Measurements from ENCODE around the gene GPM6B.

GPM6B gene

GRCh38 chrX:13775837-13776236 is 41.1 kb downstream of the GPM6B start:
- no peak overlapping the region for H3K9ac ChIP-seq (ENCODE audit: low read length in 5 of 5)
- H3K4me3 ChIP-seq (ENCODE audit: low read depth in 1 of 5, low read length in 5 of 5), result no peak overlapping the region
- H3K36me3 ChIP-seq (ENCODE audit: control insufficient read depth in 5 of 5, insufficient read depth in 5 of 5, low read length in 5 of 5), result peaks cover 4 to 19% (median 13%) of the 10 kb centered on the region in 5 donors
- no peak overlapping the region for H3K27ac ChIP-seq (ENCODE audit: low read depth, low read length)
- H3K27me3 ChIP-seq (ENCODE audit: control insufficient read depth in 5 of 5, insufficient read depth in 4 of 5, low read length in 5 of 5), result peaks cover 0 to 3% (median 2%) of the 10 kb centered on the region in 5 donors
- no peaks in the 10 kb centered on the region for H3K9me3 ChIP-seq (ENCODE audit: control insufficient read depth in 5 of 5, low read length in 5 of 5)
- H3K4me1 ChIP-seq (ENCODE audit: control insufficient read depth in 5 of 5, insufficient read depth in 5 of 5, low read length in 5 of 5), result no peaks in the 10 kb centered on the region

GRCh38 chrX:13774696-13775095 is 42.2 kb downstream of the GPM6B start:
- Histone ChIP-seq H3K4me1 (ENCODE audit: control insufficient read depth in 5 of 5, insufficient read depth in 5 of 5, low read length in 5 of 5) (no peaks in the 10 kb centered on the region), H3K27ac (ENCODE audit: low read depth, low read length) (no peak overlapping the region), H3K4me3 (ENCODE audit: low read depth in 1 of 5, low read length in 5 of 5) (no peak overlapping the region), H3K9ac (ENCODE audit: low read length in 5 of 5) (no peak overlapping the region), H3K27me3 (ENCODE audit: control insufficient read depth in 5 of 5, insufficient read depth in 4 of 5, low read length in 5 of 5) (peaks cover 0 to under 1% (median 0%) of the 10 kb centered on the region in 5 donors), H3K36me3 (ENCODE audit: control insufficient read depth in 5 of 5, insufficient read depth in 5 of 5, low read length in 5 of 5) (peaks cover 7 to 28% (median 16%) of the 10 kb centered on the region in 5 donors), H3K9me3 (ENCODE audit: control insufficient read depth in 5 of 5, low read length in 5 of 5) (no peaks in the 10 kb centered on the region)

GRCh38 chrX:13770013-13770535 is 46.8 kb downstream of the GPM6B start:
- Histone ChIP-seq H3K9me3 (ENCODE audit: control insufficient read depth in 5 of 5, low read length in 5 of 5) (no peaks in the 10 kb centered on the region), H3K36me3 (ENCODE audit: control insufficient read depth in 5 of 5, insufficient read depth in 5 of 5, low read length in 5 of 5) (peaks cover 9 to 29% (median 15%) of the 10 kb centered on the region in 5 donors), H3K4me1 (ENCODE audit: control insufficient read depth in 5 of 5, insufficient read depth in 5 of 5, low read length in 5 of 5) (peaks cover 0 to 10% (median 0%) of the 10 kb centered on the region in 5 donors), H3K9ac (ENCODE audit: low read length in 5 of 5) (no peak overlapping the region), H3K27me3 (ENCODE audit: control insufficient read depth in 5 of 5, insufficient read depth in 4 of 5, low read length in 5 of 5) (peaks cover 0 to 6% (median 0%) of the 10 kb centered on the region in 5 donors), H3K27ac (ENCODE audit: low read depth, low read length) (no peak overlapping the region), H3K4me3 (ENCODE audit: low read depth in 1 of 5, low read length in 5 of 5) (no peak overlapping the region)

GRCh38 chrX:13768939-13769338 is 48.0 kb downstream of the GPM6B start:
- peaks cover 0 to 6% (median 0%) of the 10 kb centered on the region in 5 donors for H3K27me3 ChIP-seq (ENCODE audit: control insufficient read depth in 5 of 5, insufficient read depth in 4 of 5, low read length in 5 of 5)
- H3K9ac ChIP-seq (ENCODE audit: low read length in 5 of 5), result no peak overlapping the region
- peaks cover 0 to 20% (median under 1%) of the 10 kb centered on the region in 5 donors for H3K4me1 ChIP-seq (ENCODE audit: control insufficient read depth in 5 of 5, insufficient read depth in 5 of 5, low read length in 5 of 5)
- no peak overlapping the region for H3K27ac ChIP-seq (ENCODE audit: low read depth, low read length)
- no peaks in the 10 kb centered on the region for H3K9me3 ChIP-seq (ENCODE audit: control insufficient read depth in 5 of 5, low read length in 5 of 5)
- peaks cover 3 to 29% (median 9%) of the 10 kb centered on the region in 5 donors for H3K36me3 ChIP-seq (ENCODE audit: control insufficient read depth in 5 of 5, insufficient read depth in 5 of 5, low read length in 5 of 5)
- H3K4me3 ChIP-seq (ENCODE audit: low read depth in 1 of 5, low read length in 5 of 5), result no peak overlapping the region

GRCh38 chrX:13764765-13765164 is 52.1 kb downstream of the GPM6B start:
- Histone ChIP-seq H3K4me3 (ENCODE audit: low read depth in 1 of 5, low read length in 5 of 5) (no peak overlapping the region), H3K27ac (ENCODE audit: low read depth, low read length) (peak overlapping the region; percentile 28), H3K36me3 (ENCODE audit: control insufficient read depth in 5 of 5, insufficient read depth in 5 of 5, low read length in 5 of 5) (peaks cover 10 to 33% (median 12%) of the 10 kb centered on the region in 5 donors), H3K9ac (ENCODE audit: low read length in 5 of 5) (no peak overlapping the region), H3K27me3 (ENCODE audit: control insufficient read depth in 5 of 5, insufficient read depth in 4 of 5, low read length in 5 of 5) (peaks cover 0 to 6% (median 0%) of the 10 kb centered on the region in 5 donors), H3K9me3 (ENCODE audit: control insufficient read depth in 5 of 5, low read length in 5 of 5) (no peaks in the 10 kb centered on the region), H3K4me1 (ENCODE audit: control insufficient read depth in 5 of 5, insufficient read depth in 5 of 5, low read length in 5 of 5) (peaks cover 0 to 31% (median 9%) of the 10 kb centered on the region in 5 donors)

- peak overlapping the region; percentile 28 for H3K27ac ChIP-seq (ENCODE audit: low read depth, low read length)
- no peaks in the 10 kb centered on the region for H3K9me3 ChIP-seq (ENCODE audit: control insufficient read depth in 5 of 5, low read length in 5 of 5)
- no peak overlapping the region for H3K9ac ChIP-seq (ENCODE audit: low read length in 5 of 5)
- H3K4me3 ChIP-seq (ENCODE audit: low read depth in 1 of 5, low read length in 5 of 5), result no peak overlapping the region
- peaks cover 9 to 29% (median 11%) of the 10 kb centered on the region in 5 donors for H3K36me3 ChIP-seq (ENCODE audit: control insufficient read depth in 5 of 5, insufficient read depth in 5 of 5, low read length in 5 of 5)
- H3K4me1 ChIP-seq (ENCODE audit: control insufficient read depth in 5 of 5, insufficient read depth in 5 of 5, low read length in 5 of 5), result peaks cover 0 to 31% (median 9%) of the 10 kb centered on the region in 5 donors
- H3K27me3 ChIP-seq (ENCODE audit: control insufficient read depth in 5 of 5, insufficient read depth in 4 of 5, low read length in 5 of 5), result peaks cover 0 to 6% (median 0%) of the 10 kb centered on the region in 5 donors
These were observed 52.6 kb downstream of the GPM6B start for GRCh38 chrX:13764281-13764680.

GRCh38 chrX:13763489-13763888 is 53.4 kb downstream of the GPM6B start:
- H3K27me3 ChIP-seq (ENCODE audit: control insufficient read depth in 5 of 5, insufficient read depth in 4 of 5, low read length in 5 of 5), result peaks cover 0 to 6% (median 0%) of the 10 kb centered on the region in 5 donors
- peak overlapping the region in 1 of 5 donors; percentile 13 for H3K4me3 ChIP-seq (ENCODE audit: low read depth in 1 of 5, low read length in 5 of 5)
- H3K4me1 ChIP-seq (ENCODE audit: control insufficient read depth in 5 of 5, insufficient read depth in 5 of 5, low read length in 5 of 5), result peaks cover 0 to 31% (median 9%) of the 10 kb centered on the region in 5 donors
- H3K36me3 ChIP-seq (ENCODE audit: control insufficient read depth in 5 of 5, insufficient read depth in 5 of 5, low read length in 5 of 5), result peaks cover 10 to 29% (median 13%) of the 10 kb centered on the region in 5 donors
- no peaks in the 10 kb centered on the region for H3K9me3 ChIP-seq (ENCODE audit: control insufficient read depth in 5 of 5, low read length in 5 of 5)
- H3K9ac ChIP-seq (ENCODE audit: low read length in 5 of 5), result no peak overlapping the region
- H3K27ac ChIP-seq (ENCODE audit: low read depth, low read length), result peak overlapping the region; percentile 26

GRCh38 chrX:13761606-13762414 is 55.1 kb downstream of the GPM6B start:
- Histone ChIP-seq H3K9ac (ENCODE audit: low read length in 5 of 5) (no peak overlapping the region), H3K27ac (ENCODE audit: low read depth, low read length) (no peak overlapping the region), H3K4me1 (ENCODE audit: control insufficient read depth in 5 of 5, insufficient read depth in 5 of 5, low read length in 5 of 5) (peaks cover 0 to 31% (median 9%) of the 10 kb centered on the region in 5 donors), H3K27me3 (ENCODE audit: control insufficient read depth in 5 of 5, insufficient read depth in 4 of 5, low read length in 5 of 5) (peaks cover 0 to 9% (median 0%) of the 10 kb centered on the region in 5 donors), H3K36me3 (ENCODE audit: control insufficient read depth in 5 of 5, insufficient read depth in 5 of 5, low read length in 5 of 5) (peaks cover 15 to 35% (median 19%) of the 10 kb centered on the region in 5 donors), H3K4me3 (ENCODE audit: low read depth in 1 of 5, low read length in 5 of 5) (no peak overlapping the region), H3K9me3 (ENCODE audit: control insufficient read depth in 5 of 5, low read length in 5 of 5) (no peaks in the 10 kb centered on the region)

GRCh38 chrX:13760426-13760825 is 56.5 kb downstream of the GPM6B start:
- Histone ChIP-seq H3K36me3 (ENCODE audit: control insufficient read depth in 5 of 5, insufficient read depth in 5 of 5, low read length in 5 of 5) (peaks cover 16 to 32% (median 21%) of the 10 kb centered on the region in 5 donors), H3K27me3 (ENCODE audit: control insufficient read depth in 5 of 5, insufficient read depth in 4 of 5, low read length in 5 of 5) (peaks cover 0 to 2% (median 0%) of the 10 kb centered on the region in 5 donors), H3K9ac (ENCODE audit: low read length in 5 of 5) (no peak overlapping the region), H3K4me1 (ENCODE audit: control insufficient read depth in 5 of 5, insufficient read depth in 5 of 5, low read length in 5 of 5) (peaks cover 0 to 22% (median 9%) of the 10 kb centered on the region in 5 donors), H3K4me3 (ENCODE audit: low read depth in 1 of 5, low read length in 5 of 5) (no peak overlapping the region), H3K9me3 (ENCODE audit: control insufficient read depth in 5 of 5, low read length in 5 of 5) (no peaks in the 10 kb centered on the region), H3K27ac (ENCODE audit: low read depth, low read length) (no peak overlapping the region)

- no peak overlapping the region for H3K9ac ChIP-seq (ENCODE audit: low read length in 5 of 5)
- peaks cover 16 to 32% (median 21%) of the 10 kb centered on the region in 5 donors for H3K36me3 ChIP-seq (ENCODE audit: control insufficient read depth in 5 of 5, insufficient read depth in 5 of 5, low read length in 5 of 5)
- H3K4me1 ChIP-seq (ENCODE audit: control insufficient read depth in 5 of 5, insufficient read depth in 5 of 5, low read length in 5 of 5), result peaks cover 0 to 14% (median 5%) of the 10 kb centered on the region in 5 donors
- H3K9me3 ChIP-seq (ENCODE audit: control insufficient read depth in 5 of 5, low read length in 5 of 5), result no peaks in the 10 kb centered on the region
- H3K4me3 ChIP-seq (ENCODE audit: low read depth in 1 of 5, low read length in 5 of 5), result no peak overlapping the region
- H3K27me3 ChIP-seq (ENCODE audit: control insufficient read depth in 5 of 5, insufficient read depth in 4 of 5, low read length in 5 of 5), result peaks cover 0 to 3% (median 2%) of the 10 kb centered on the region in 5 donors
- H3K27ac ChIP-seq (ENCODE audit: low read depth, low read length), result no peak overlapping the region
These were observed 57.7 kb downstream of the GPM6B start for GRCh38 chrX:13759152-13759718.
